DND-41 (cell line): ENCODE data around the gene NOL3.
A peak's percentile ranks its signal among the peaks of the same experiment; 100 is the strongest.

Experiments used
- ATAC-seq: fragments of 200-7000 bp; cut with Tn5 transposase; 3 replicates; pipeline ENCODE4 v1.9.1; 2021; ENCODE audit warnings: low read depth; ENCODE audit not compliant: insufficient read depth
- DNase-seq: peaks from one replicate; pipeline ENCODE4 v3.0.0-alpha.2; 2020
- H2AFZ ChIP-seq: 2 replicates; pipeline ENCODE4 v1.6.0; 2012; ENCODE audit warnings: low read depth, low read length
- H3K27ac ChIP-seq: 2 replicates; pipeline ENCODE4 v1.5.1; 2012; ENCODE audit warnings: low read length, inconsistent platforms
- H3K27me3 ChIP-seq: fragments of 200-600 bp; sonication (generic); 2 replicates; pipeline ENCODE4 v1.6.0; 2012; ENCODE audit warnings: low read length, mild to moderate bottlenecking, inconsistent platforms; ENCODE audit not compliant: insufficient read depth, poor library complexity
- H3K36me3 ChIP-seq: 2 replicates; pipeline ENCODE4 v1.5.1; 2012; ENCODE audit warnings: low read length, inconsistent platforms; ENCODE audit not compliant: insufficient read depth
- H3K4me1 ChIP-seq: 2 replicates; pipeline ENCODE4 v1.5.1; 2012; ENCODE audit warnings: mild to moderate bottlenecking, low read length; ENCODE audit not compliant: insufficient read depth
- H3K4me2 ChIP-seq: 2 replicates; pipeline ENCODE4 v1.6.0; 2012; ENCODE audit warnings: mild to moderate bottlenecking, moderate library complexity, low read length, inconsistent platforms; ENCODE audit not compliant: insufficient read depth
- H3K4me3 ChIP-seq, 2 experiments: fragments of 200-600 bp in 1 of 2; shearing (Covaris generic) in 1 of 2; 2 replicates each; pipeline ENCODE4 v1.5.1; 2012 to 2016; ENCODE audit warnings: inconsistent platforms in 2 of 2, low read length in 2 of 2, mild to moderate bottlenecking in 2 of 2, low read depth in 1 of 2, moderate library complexity in 1 of 2
- H3K79me2 ChIP-seq: 2 replicates; pipeline ENCODE4 v1.6.0; 2012; ENCODE audit warnings: low read length, inconsistent platforms; ENCODE audit not compliant: insufficient read depth
- H3K9ac ChIP-seq: 2 replicates; pipeline ENCODE4 v1.6.0; 2012; ENCODE audit warnings: low read depth, mild to moderate bottlenecking, inconsistent platforms, low read length, moderate library complexity
- H3K9me3 ChIP-seq: 2 replicates; pipeline ENCODE4 v1.5.1; 2012; ENCODE audit warnings: low read length, moderate library complexity, mild to moderate bottlenecking, inconsistent platforms; ENCODE audit not compliant: insufficient read depth, severe bottlenecking
- H4K20me1 ChIP-seq: 2 replicates; pipeline ENCODE4 v1.6.0; 2012; ENCODE audit warnings: low read length; ENCODE audit not compliant: insufficient read depth
- EZH2 ChIP-seq: IDR thresholded peaks from 3 replicates; pipeline ENCODE4 v1.6.1; 2012; ENCODE audit warnings: borderline replicate concordance, low read depth, mild to moderate bottlenecking, moderate library complexity, low read length, inconsistent platforms; ENCODE audit not compliant: severe bottlenecking
- TF ChIP-seq, protein P1 (sequence below): IDR thresholded peaks from 2 replicates; pipeline ENCODE4 v1.5.1; 2012; ENCODE audit warnings: borderline replicate concordance, low read length, moderate library complexity, mild to moderate bottlenecking; ENCODE audit not compliant: poor library complexity, severe bottlenecking; ENCODE audit errors: extremely low read depth

The NOL3 gene

GRCh38 chr16:67184453-67184994 lies 14.2 kb downstream of the NOL3 start:
- H3K79me2 ChIP-seq, result peaks cover 28% of the 10 kb centered on the region
- TF ChIP-seq EZH2, result no peak
- TF ChIP-seq, protein P1, sequence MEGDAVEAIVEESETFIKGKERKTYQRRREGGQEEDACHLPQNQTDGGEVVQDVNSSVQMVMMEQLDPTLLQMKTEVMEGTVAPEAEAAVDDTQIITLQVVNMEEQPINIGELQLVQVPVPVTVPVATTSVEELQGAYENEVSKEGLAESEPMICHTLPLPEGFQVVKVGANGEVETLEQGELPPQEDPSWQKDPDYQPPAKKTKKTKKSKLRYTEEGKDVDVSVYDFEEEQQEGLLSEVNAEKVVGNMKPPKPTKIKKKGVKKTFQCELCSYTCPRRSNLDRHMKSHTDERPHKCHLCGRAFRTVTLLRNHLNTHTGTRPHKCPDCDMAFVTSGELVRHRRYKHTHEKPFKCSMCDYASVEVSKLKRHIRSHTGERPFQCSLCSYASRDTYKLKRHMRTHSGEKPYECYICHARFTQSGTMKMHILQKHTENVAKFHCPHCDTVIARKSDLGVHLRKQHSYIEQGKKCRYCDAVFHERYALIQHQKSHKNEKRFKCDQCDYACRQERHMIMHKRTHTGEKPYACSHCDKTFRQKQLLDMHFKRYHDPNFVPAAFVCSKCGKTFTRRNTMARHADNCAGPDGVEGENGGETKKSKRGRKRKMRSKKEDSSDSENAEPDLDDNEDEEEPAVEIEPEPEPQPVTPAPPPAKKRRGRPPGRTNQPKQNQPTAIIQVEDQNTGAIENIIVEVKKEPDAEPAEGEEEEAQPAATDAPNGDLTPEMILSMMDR, result no peak
- H3K36me3 ChIP-seq, result no peaks in the 10 kb centered on the region
- peak overlapping the region; percentile 69 for H3K9ac ChIP-seq
- ATAC-seq, result peak; percentile 23
- H3K4me1 ChIP-seq, result peaks cover 50% of the 10 kb centered on the region
- no peak for DNase-seq
- no peaks in the 10 kb centered on the region for H3K27me3 ChIP-seq
- peak overlapping the region; percentile 82; the same call in 1 of the 2 replicates for H3K27ac ChIP-seq
- peak overlapping the region; percentile 41 to 87 for H3K4me3 ChIP-seq
- H2AFZ ChIP-seq, result peak overlapping the region; percentile 92
- peak overlapping the region; percentile 99 for H3K4me2 ChIP-seq
- H3K9me3 ChIP-seq, result no peaks in the 10 kb centered on the region
- H4K20me1 ChIP-seq, result peaks cover 6% of the 10 kb centered on the region

GRCh38 chr16:67184995-67185650 lies 14.8 kb downstream of the NOL3 start:
- Histone ChIP-seq H3K9me3 (no peaks in the 10 kb centered on the region), H3K4me2 (peak overlapping the region; percentile 99), H3K27me3 (no peaks in the 10 kb centered on the region), H3K9ac (peak overlapping the region; percentile 69; the same call in 1 of the 2 replicates), H3K27ac (no peak overlapping the region), H3K79me2 (peaks cover 28% of the 10 kb centered on the region), H4K20me1 (peaks cover 3% of the 10 kb centered on the region; the same call in 1 of the 2 replicates), H2AFZ (peak overlapping the region; percentile 40; the same call in 1 of the 2 replicates), H3K36me3 (no peaks in the 10 kb centered on the region), H3K4me3 (peak overlapping the region in 1 of 2 experiments; percentile 87; a peak in 3 of 4 replicates), H3K4me1 (peaks cover 46% of the 10 kb centered on the region)
- no peak for TF ChIP-seq EZH2
- TF ChIP-seq, protein P1, result peak; percentile 91
- DNase-seq, result peak; percentile 84
- peak; percentile 52 for ATAC-seq

DNA sequence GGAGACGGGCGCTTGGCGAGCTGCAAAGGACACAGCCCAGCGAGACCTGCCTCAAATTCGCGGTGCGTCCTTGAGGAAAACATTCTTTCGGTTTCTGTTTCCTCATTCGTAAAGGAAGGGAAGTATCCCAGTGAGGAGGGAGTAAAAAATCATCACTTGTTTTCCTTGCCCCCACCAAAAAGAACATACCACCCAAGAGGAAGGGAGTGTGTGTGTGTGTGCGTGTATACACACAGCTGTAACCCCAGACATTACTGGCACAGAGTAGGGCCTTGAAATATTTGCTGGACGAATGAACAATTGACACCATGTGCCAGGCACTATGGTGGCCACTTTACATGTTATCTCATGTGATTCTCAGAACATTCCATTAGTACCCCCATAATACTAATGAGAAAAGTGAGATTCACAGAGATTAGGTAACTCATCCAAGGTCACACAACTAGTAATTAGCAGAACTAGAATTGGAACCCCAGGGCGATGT lies 15.4 kb downstream of the NOL3 start:
- H3K4me2 ChIP-seq, result peak overlapping the region; percentile 99
- H3K79me2 ChIP-seq, result peaks cover 24% of the 10 kb centered on the region
- no peaks in the 10 kb centered on the region for H3K9me3 ChIP-seq
- H2AFZ ChIP-seq, result peak overlapping the region; percentile 40; the same call in 1 of the 2 replicates
- TF ChIP-seq, protein P1, result no peak
- no peak for TF ChIP-seq EZH2
- H3K4me3 ChIP-seq, result peak overlapping the region in 1 of 2 experiments; percentile 87; a peak in 2 of 4 replicates
- no peak overlapping the region for H3K27ac ChIP-seq
- H3K36me3 ChIP-seq, result no peaks in the 10 kb centered on the region
- H3K27me3 ChIP-seq, result no peaks in the 10 kb centered on the region
- ATAC-seq, result no peak
- peaks cover 3% of the 10 kb centered on the region; the same call in 1 of the 2 replicates for H4K20me1 ChIP-seq
- no peak for DNase-seq
- H3K4me1 ChIP-seq, result peaks cover 47% of the 10 kb centered on the region
- peak overlapping the region; percentile 9; the same call in 1 of the 2 replicates for H3K9ac ChIP-seq
